SK-N-DZ (cell line): Measurements from ENCODE around the gene MTHFS.
"Not testable (repeated sequence)": the region's sequence is repeated elsewhere in the genome, so short reads cannot be mapped to it uniquely, and the experiment has no call there.

Experiments
- DNase-seq: peaks from one replicate; pipeline ENCODE4 v3.0.0-alpha.2; 2015; ENCODE audit warnings: low spot score

Gene MTHFS

GRCh38 chr15:79915776-79916501 lies 19.1 kb upstream of the MTHFS start:
- DNase-seq: not testable (repeated sequence)

- DNase-seq: no peak
Measured at GRCh38 chr15:79914728-79915127, 17.9 kb upstream of the MTHFS start.

GRCh38 chr15:79909556-79910335 lies 12.9 kb upstream of the MTHFS start:
- DNase-seq: not testable (repeated sequence)

GRCh38 chr15:79904271-79904670 lies 7.5 kb upstream of the MTHFS start:
- no peak for DNase-seq

- no peak for DNase-seq
Measured at GRCh38 chr15:79903626-79904025, 6.8 kb upstream of the MTHFS start.

- no peak for DNase-seq
Measured at GRCh38 chr15:79903144-79903543, 6.3 kb upstream of the MTHFS start.

- no peak for DNase-seq
Measured at GRCh38 chr15:79901958-79902357, 5.1 kb upstream of the MTHFS start.

GRCh38 chr15:79900818-79901378 lies 4.1 kb upstream of the MTHFS start:
- DNase-seq: not testable (repeated sequence)

- no peak for DNase-seq
Measured at GRCh38 chr15:79900087-79900486, 3.3 kb upstream of the MTHFS start.

GRCh38 chr15:79898786-79899185 lies 2.0 kb upstream of the MTHFS start:
- not testable (repeated sequence) for DNase-seq

GRCh38 chr15:79898369-79898768 lies 1.6 kb upstream of the MTHFS start:
- no peak for DNase-seq

- DNase-seq: no peak
Measured at GRCh38 chr15:79897701-79898113, 893 bp upstream of the MTHFS start.

GRCh38 chr15:79897380-79897678 lies 515 bp upstream of the MTHFS start:
- no peak for DNase-seq

- no peak for DNase-seq
Measured at GRCh38 chr15:79896131-79896633, 632 bp downstream of the MTHFS start.

- no peak for DNase-seq
Measured at GRCh38 chr15:79887054-79887930, 9.5 kb downstream of the MTHFS start.

GRCh38 chr15:79886124-79886523 lies 10.7 kb downstream of the MTHFS start:
- no peak for DNase-seq

GRCh38 chr15:79884204-79884596 lies 12.6 kb downstream of the MTHFS start:
- DNase-seq: no peak

- DNase-seq: no peak
Measured at GRCh38 chr15:79883579-79884203, 13.1 kb downstream of the MTHFS start.

- DNase-seq: no peak
Measured at GRCh38 chr15:79881668-79882067, 15.1 kb downstream of the MTHFS start.

GRCh38 chr15:79881254-79881653 lies 15.6 kb downstream of the MTHFS start:
- DNase-seq: no peak

- DNase-seq: no peak
Measured at GRCh38 chr15:79878078-79878705, 18.6 kb downstream of the MTHFS start.
